GM12878 (cell line): Measurements from ENCODE around the gene NAV2. TPM values are rescaled to one million over a fixed set of nuclear protein-coding genes. Genes with fewer than 3 reads are reported as not detected.

ENCODE experiments used
- ATAC-seq: fragments of 200-7000 bp; cut with Tn5 transposase; 3 replicates; pipeline ENCODE4 v1.9.1; 2020; ENCODE audit warnings: mild to moderate bottlenecking, moderate library complexity
- BruUV-seq: library from RNA; stranded (reverse); fragments of 400-500 nt; replicated peaks from 2 replicates; lab custom pipeline; 2021; lab: Mats Ljungman, UMichigan
- CTCF ChIA-PET: fragments of 300-600 bp; sonication (Branson Sonifier 250); formaldehyde crosslinking; extraction: SDS; loops from one replicate; lab custom pipeline; 2021; ENCODE audit warnings: inconsistent platforms; lab: Yijun Ruan, JAX
- POLR2A ChIA-PET: fragments of 350-600 bp; formaldehyde crosslinking; extraction: SDS; loops from one replicate; lab custom pipeline; 2021; ENCODE audit warnings: inconsistent platforms; lab: Charles Lee
- RAD21 ChIA-PET: fragments of 300-600 bp; sonication (Branson Sonifier 250); formaldehyde crosslinking; loops from one replicate; lab custom pipeline; 2023; ENCODE audit warnings: antibody characterized with exemption; ENCODE audit not compliant: unreplicated experiment; lab: Charles Lee
- SMC1A ChIA-PET: fragments of 300-600 bp; sonication (Branson Sonifier 250); formaldehyde crosslinking; loops from one replicate; lab custom pipeline; 2023; ENCODE audit not compliant: unreplicated experiment, uncharacterized antibody; lab: Charles Lee
- DNase-seq: peaks from one replicate; pipeline ENCODE4 v3.0.0-alpha.2; 2011; ENCODE audit warnings: low read depth, low spot score
- FAIRE-seq: peaks from 3 replicates; lab custom pipeline; 2011; peaks lifted over from hg19 to GRCh38; lab: Jason Lieb, UNC
- H2AFZ ChIP-seq: 2 replicates; pipeline ENCODE4 v1.6.0; 2011; ENCODE audit warnings: low read depth, low read length, control low read depth; ENCODE audit not compliant: control insufficient read depth
- H3K27ac ChIP-seq: 2 replicates; pipeline ENCODE4 v1.5.1; 2011; ENCODE audit warnings: control low read depth; ENCODE audit not compliant: control insufficient read depth, insufficient read depth
- H3K27me3 ChIP-seq, 2 experiments: replicated peaks in 1 of 2; 2 replicates each; pipeline versions ENCODE4 v1.6.0 to v1.6.1; 2011; ENCODE audit warnings: low read length in 1 of 2; ENCODE audit not compliant: control insufficient read depth in 2 of 2, insufficient read depth in 2 of 2
- H3K36me3 ChIP-seq, 2 experiments: 2 replicates each; pipeline ENCODE4 v1.5.1; 2011; ENCODE audit warnings: low read length in 1 of 2; ENCODE audit not compliant: control insufficient read depth in 2 of 2, insufficient read depth in 2 of 2
- H3K4me1 ChIP-seq: 2 replicates; pipeline ENCODE4 v1.6.1; 2011; ENCODE audit warnings: mild to moderate bottlenecking, low read length, moderate library complexity, mixed read lengths; ENCODE audit not compliant: control insufficient read depth, insufficient read depth
- H3K4me2 ChIP-seq: 2 replicates; pipeline ENCODE4 v1.6.0; 2011; ENCODE audit warnings: control low read depth; ENCODE audit not compliant: control insufficient read depth, insufficient read depth
- H3K4me3 ChIP-seq: fragments of 200-600 bp; sonication (generic); 2 replicates; pipeline ENCODE4 v1.5.1; 2016
- H3K79me2 ChIP-seq: 2 replicates; pipeline ENCODE4 v1.6.0; 2011; ENCODE audit warnings: low read length; ENCODE audit not compliant: control insufficient read depth, insufficient read depth
- H3K9ac ChIP-seq: 2 replicates; pipeline ENCODE4 v1.8.0; 2011; ENCODE audit warnings: low read length, control low read depth, mixed read lengths; ENCODE audit not compliant: control insufficient read depth, insufficient read depth
- H3K9me3 ChIP-seq: replicated peaks from 3 replicates; pipeline ENCODE4 v1.5.1; 2011; ENCODE audit warnings: mild to moderate bottlenecking, low read length; ENCODE audit not compliant: control insufficient read depth, insufficient read depth
- H4K20me1 ChIP-seq: 2 replicates; pipeline ENCODE4 v1.6.0; 2011; ENCODE audit not compliant: control insufficient read depth, insufficient read depth
- BHLHE40 ChIP-seq, 2 experiments: fragments of 450-650 bp in 1 of 2; IDR thresholded peaks; 2 replicates each; pipeline ENCODE4 v1.6.1; 2011 to 2017; ENCODE audit warnings: low read depth in 2 of 2, borderline replicate concordance in 1 of 2, improper control_type of control experiment in 1 of 2, low read length in 1 of 2, mild to moderate bottlenecking in 1 of 2
- BRCA1 ChIP-seq: IDR thresholded peaks from 2 replicates; pipeline ENCODE4 v1.6.1; 2011; ENCODE audit warnings: low read depth, low read length, improper control_type of control experiment
- CBFB ChIP-seq: IDR thresholded peaks from 2 replicates; pipeline ENCODE4 v1.6.1; 2016; ENCODE audit warnings: antibody characterized with exemption, low read depth
- CHD2 ChIP-seq: IDR thresholded peaks from 2 replicates; pipeline ENCODE4 v1.6.1; 2011; ENCODE audit warnings: low read depth, low read length, improper control_type of control experiment, borderline replicate concordance
- E4F1 ChIP-seq: fragments of 450-650 bp; IDR thresholded peaks from 2 replicates; pipeline ENCODE4 v1.6.1; 2018; ENCODE audit warnings: borderline replicate concordance, mild to moderate bottlenecking; ENCODE audit not compliant: partially characterized antibody
- FOS ChIP-seq: IDR thresholded peaks from 3 replicates; pipeline ENCODE4 v1.6.1; 2011; ENCODE audit warnings: borderline replicate concordance; ENCODE audit not compliant: insufficient read length; ENCODE audit errors: extremely low read depth
- GABPA ChIP-seq: IDR thresholded peaks from 2 replicates; pipeline ENCODE4 v1.6.1; 2014; ENCODE audit warnings: antibody characterized with exemption, low read depth, mild to moderate bottlenecking, inconsistent platforms
- IKZF1 ChIP-seq: fragments of 450-650 bp; conservative IDR thresholded peaks from 2 replicates; pipeline ENCODE4 v1.6.1; 2017; ENCODE audit warnings: antibody characterized with exemption, mild to moderate bottlenecking
- IKZF2 ChIP-seq, 2 experiments: fragments of 450-650 bp; IDR thresholded peaks; 2 replicates each; pipeline ENCODE4 v1.6.1; 2017; ENCODE audit warnings: mild to moderate bottlenecking in 2 of 2, moderate library complexity in 2 of 2
- MAX ChIP-seq: IDR thresholded peaks from 2 replicates; pipeline ENCODE4 v1.6.1; 2012; ENCODE audit warnings: low read depth, low read length, improper control_type of control experiment
- MTA2 ChIP-seq: fragments of 450-650 bp; IDR thresholded peaks from 2 replicates; pipeline ENCODE4 v1.6.1; 2016; ENCODE audit warnings: low read depth, mild to moderate bottlenecking, moderate library complexity
- NR2C2 ChIP-seq: IDR thresholded peaks from 2 replicates; pipeline ENCODE4 v1.6.1; 2011; ENCODE audit warnings: borderline replicate concordance, low read depth; ENCODE audit not compliant: control insufficient read depth, insufficient read length
- NR2F1 ChIP-seq: fragments of 450-650 bp; conservative IDR thresholded peaks from 2 replicates; pipeline ENCODE4 v1.6.1; 2017; ENCODE audit warnings: mild to moderate bottlenecking
- RCOR1 ChIP-seq: conservative IDR thresholded peaks from 2 replicates; pipeline ENCODE4 v1.6.1; 2012; ENCODE audit warnings: low read depth, low read length, improper control_type of control experiment
- RUNX3 ChIP-seq: IDR thresholded peaks from 2 replicates; pipeline ENCODE4 v1.6.1; 2012; ENCODE audit warnings: low read length, inconsistent platforms
- SREBF1 ChIP-seq: IDR thresholded peaks from 2 replicates; pipeline ENCODE4 v1.6.1; 2012; ENCODE audit warnings: mild to moderate bottlenecking, low read length
- TCF3 ChIP-seq: IDR thresholded peaks from 2 replicates; pipeline ENCODE4 v1.6.1; 2012; ENCODE audit warnings: low read depth, mild to moderate bottlenecking, low read length, borderline replicate concordance; ENCODE audit not compliant: insufficient read depth
- WGBS: methylation state at CpG from one replicate; pipeline ENCODE4 v1.1.6; 2016; ENCODE audit warnings: low lambda C conversion rate; ENCODE audit not compliant: insufficient replicate concordance, insufficient coverage; ENCODE audit errors: missing lambda C conversion rate; 5-methylcytosine and 5-hydroxymethylcytosine counted together
- in situ Hi-C: fragments of 300-500 bp; cut with MboI; formaldehyde crosslinking; loops from 9 replicates; pipeline ENCODE4 v1.14.3; 2018; ENCODE audit warnings: mixed read lengths
- intact Hi-C: fragments of 100-400 bp; cut with micrococcal nuclease; formaldehyde crosslinking; loops from one replicate; pipeline ENCODE4 v1.14.2; 2022; ENCODE audit not compliant: unreplicated experiment
- polyA plus RNA-seq, 11 experiments: library from polyadenylated mRNA; depleted of rRNA in 4 of 11; unstranded in 6 of 11; stranded (reverse) in 5 of 11; fragments of >200 nt; fragmentation: Nextera tagmentation in 4 of 11; fragmentation: Illumina TruSeq in 1 of 11; extraction: Ambion mirVana in 4 of 11; extraction: Trizol in 1 of 11; gene quantifications; 1 replicate in 1 of 11; 2 replicates in 10 of 11; pipeline versions ENCODE4 v1.2.1 to v1.2.3, GENCODE V29; 2011 to 2016; ENCODE audit warnings: inconsistent platforms in 2 of 11, missing spikeins in 2 of 11, low read depth in 1 of 11
- total RNA-seq, 4 experiments: library from RNA; depleted of rRNA in 3 of 4; stranded (reverse); fragments of >200 nt in 3 of 4; fragmentation: Illumina TruSeq in 1 of 4; extraction: Trizol in 1 of 4; gene quantifications; 2 replicates each; pipeline versions ENCODE4 v1.2.1 to v1.2.3, GENCODE V29; 2013 to 2021
- TF ChIP-seq, protein P1 (sequence below): fragments of 450-650 bp; IDR thresholded peaks from 2 replicates; pipeline ENCODE4 v1.6.1; 2017; ENCODE audit warnings: borderline replicate concordance

The NAV2 gene
- total and polyA plus RNA-seq, 10 of the 15 experiments (the other 5 are each of a cell fraction or from before 2014, with no cell fraction given) = 0.35 to 6.1 (median 1.1) TPM

- TF ChIP-seq CHD2 (no peak), NR2F1 (0 out of 2 replicates have a peak, but pooled peaks have one; percentile 28), FOS (no peak), SREBF1 (no peak), BRCA1 (no peak), IKZF1 (peak; percentile 74), RUNX3 (peak; percentile 76), MTA2 (peak; percentile 64; the same call in 1 of the 2 replicates), IKZF2 (IDR thresholded peaks at IDR 0.05) (peak; percentile 92)
These were observed 57.2 kb downstream of the NAV2 start (continued) for GRCh38 chr11:19769820-19770219.

DNA sequence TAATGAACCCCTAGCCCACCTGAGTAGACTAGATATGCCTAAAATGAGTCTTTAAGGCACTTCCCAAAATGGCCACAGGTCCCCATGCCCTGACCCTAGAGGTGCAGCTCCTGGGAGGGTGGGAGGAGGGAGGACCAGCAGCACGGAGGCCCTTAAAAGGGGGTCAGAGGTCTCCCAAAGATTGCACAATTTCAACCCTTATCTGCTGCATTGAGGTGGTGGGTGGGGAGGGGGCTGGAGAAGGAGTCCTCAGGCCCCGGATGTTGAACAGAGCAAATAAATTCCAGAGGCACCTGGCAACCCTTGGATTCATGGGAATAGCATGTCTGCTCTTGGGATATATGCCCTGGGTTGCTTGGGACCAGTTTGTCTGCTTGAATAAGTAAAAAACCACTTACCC is 57.6 kb downstream of the NAV2 start:
- H3K4me2 ChIP-seq = peak overlapping the region; percentile 26; the same call in 1 of the 2 replicates
- no peak overlapping the region for H3K4me3 ChIP-seq
- ChIA-PET RAD21 (interaction anchor here (0.6 to 1.1 kb wide), 3 partner anchors 16 to 836 kb away, joined by 3 to 4 read pairs (median 3); no protein-coding TSS in a partner anchor), CTCF (interaction anchor here (1.2 kb wide), 1 partner anchor 8 kb away, joined by 5 read pairs; no protein-coding TSS in a partner anchor), SMC1A (no interaction called here), POLR2A (no interaction called here)
- no peak overlapping the region for H2AFZ ChIP-seq
- TF ChIP-seq E4F1 (no peak), BHLHE40 (IDR thresholded peaks at IDR 0.05; ENCODE audit: borderline replicate concordance in 1 of 2, low read depth in 2 of 2, low read length in 1 of 2) (no peak), RUNX3 (no peak), NR2C2 (no peak), CHD2 (no peak), CBFB (no peak), MAX (no peak), RCOR1 (no peak), TCF3 (no peak), GABPA (no peak)
- TF ChIP-seq, protein P1, sequence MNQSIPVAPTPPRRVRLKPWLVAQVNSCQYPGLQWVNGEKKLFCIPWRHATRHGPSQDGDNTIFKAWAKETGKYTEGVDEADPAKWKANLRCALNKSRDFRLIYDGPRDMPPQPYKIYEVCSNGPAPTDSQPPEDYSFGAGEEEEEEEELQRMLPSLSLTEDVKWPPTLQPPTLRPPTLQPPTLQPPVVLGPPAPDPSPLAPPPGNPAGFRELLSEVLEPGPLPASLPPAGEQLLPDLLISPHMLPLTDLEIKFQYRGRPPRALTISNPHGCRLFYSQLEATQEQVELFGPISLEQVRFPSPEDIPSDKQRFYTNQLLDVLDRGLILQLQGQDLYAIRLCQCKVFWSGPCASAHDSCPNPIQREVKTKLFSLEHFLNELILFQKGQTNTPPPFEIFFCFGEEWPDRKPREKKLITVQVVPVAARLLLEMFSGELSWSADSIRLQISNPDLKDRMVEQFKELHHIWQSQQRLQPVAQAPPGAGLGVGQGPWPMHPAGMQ = no peak
- DNase-seq (no peak), ATAC-seq (peak; percentile 52), FAIRE-seq (no peak)
- H3K4me1 ChIP-seq = peaks cover 9% of the 10 kb centered on the region; the same call in 1 of the 2 replicates
- H3K9me3 ChIP-seq = no peaks in the 10 kb centered on the region; the same call in 2 of the 3 replicates
- intact Hi-C loops = no loop called here
- H4K20me1 ChIP-seq = no peaks in the 10 kb centered on the region
- peaks cover 0 to 7% of the 10 kb centered on the region in 2 experiments; a peak in 3 of 4 replicates for H3K27me3 ChIP-seq
- 36% methylated on average over 2 of the region's 2 CpGs for WGBS
- in situ Hi-C loops = no loop called here
- no peaks in the 10 kb centered on the region for H3K79me2 ChIP-seq
- H3K36me3 ChIP-seq = no peaks in the 10 kb centered on the region
- no peak overlapping the region for H3K27ac ChIP-seq
- H3K9ac ChIP-seq = no peak overlapping the region
- no TSS peak for BruUV-seq
